ENCODE measurements around the gene TCOF1. TPM values are rescaled to one million over a fixed set of nuclear protein-coding genes. Genes with fewer than 3 reads are reported as not detected.

Gene TCOF1
- total RNA-seq, 2 donors from 2014 or later: 17.3 to 68.5 TPM

DNA sequence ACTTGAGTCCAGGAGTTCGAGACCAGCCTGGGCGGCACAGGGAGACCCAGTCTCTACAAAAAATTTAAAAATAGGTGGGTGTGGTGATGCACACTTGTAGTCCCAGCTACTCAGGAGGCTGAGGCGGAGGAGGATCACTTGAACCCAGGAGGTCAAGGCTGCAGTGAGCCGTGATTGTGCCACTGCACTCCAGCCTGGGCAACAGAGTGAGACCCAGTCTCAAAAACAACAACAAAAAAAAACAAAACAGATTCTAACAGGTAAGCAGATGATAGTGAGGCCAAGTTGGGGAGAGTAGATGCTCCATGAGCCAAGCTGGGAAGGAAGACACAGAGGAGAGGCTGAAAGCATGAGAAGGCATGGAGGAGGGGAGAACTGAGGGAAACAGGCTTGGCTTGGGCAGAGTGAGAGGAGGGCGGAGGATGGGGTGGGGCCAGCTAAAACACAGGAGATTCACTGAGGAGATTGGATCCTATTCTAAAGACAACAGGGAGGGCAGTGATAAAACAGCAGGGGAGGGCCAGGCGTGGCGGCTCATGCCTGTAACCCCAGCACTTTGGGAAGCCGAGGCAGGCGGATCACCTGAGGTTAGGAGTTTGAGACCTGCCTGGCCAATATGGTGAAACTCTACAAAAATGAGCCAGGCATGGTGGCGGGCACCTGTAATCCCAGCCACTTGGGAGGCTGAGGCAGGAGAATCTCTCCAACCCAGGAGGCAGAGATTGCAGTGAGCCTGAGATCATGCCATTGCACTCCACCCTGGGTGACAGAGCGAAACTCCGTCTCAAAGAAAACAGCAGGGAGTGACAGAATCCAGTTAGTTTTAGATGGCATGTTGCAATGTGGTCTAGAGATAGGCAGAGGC, 83.7 kb downstream of the TCOF1 start:
- Histone ChIP-seq H3K27ac (no peak overlapping the region), H3K9ac (ENCODE audit: low read depth in 2 of 2, low read length in 2 of 2) (no peak overlapping the region), H3K36me3 (peaks cover 15% of the 10 kb centered on the region), H3K9me3 (no peaks in the 10 kb centered on the region), H3K27me3 (no peaks in the 10 kb centered on the region), H3K4me3 (no peak overlapping the region), H3K4me1 (peaks cover 1% of the 10 kb centered on the region)
- DNase-seq: no peak
- no peak for TF ChIP-seq CTCF (IDR thresholded peaks at IDR 0.05)
- intact Hi-C loops (cut with DNase I): loop anchor here (5.0 kb wide), 1 partner anchor 84 kb away; the partner anchor contains the start of gene TCOF1

- Histone ChIP-seq H3K4me3 (no peak overlapping the region), H3K9me3 (no peaks in the 10 kb centered on the region), H3K27ac (no peak overlapping the region), H3K36me3 (peaks cover 23% of the 10 kb centered on the region), H3K9ac (ENCODE audit: low read depth in 2 of 2, low read length in 2 of 2) (no peak overlapping the region), H3K27me3 (no peaks in the 10 kb centered on the region), H3K4me1 (no peaks in the 10 kb centered on the region)
- DNase-seq: no peak
- no peak for TF ChIP-seq CTCF (IDR thresholded peaks at IDR 0.05)
- intact Hi-C loops (cut with DNase I): loop anchor here (5.0 kb wide), 1 partner anchor 85 kb away; the partner anchor contains the start of gene TCOF1
Measured at GRCh38 chr5:150441813-150442698, 84.6 kb downstream of the TCOF1 start.

GRCh38 chr5:150442699-150443080, 85.2 kb downstream of the TCOF1 start:
- no peaks in the 10 kb centered on the region for H3K4me1 ChIP-seq
- H3K9me3 ChIP-seq: no peaks in the 10 kb centered on the region
- intact Hi-C loops (cut with DNase I): loop anchor here (5.0 kb wide), 1 partner anchor 85 kb away; the partner anchor contains the start of gene TCOF1
- peaks cover 24% of the 10 kb centered on the region for H3K36me3 ChIP-seq
- no peak for DNase-seq
- H3K9ac ChIP-seq (ENCODE audit: low read depth in 2 of 2, low read length in 2 of 2): no peak overlapping the region
- H3K27me3 ChIP-seq: no peaks in the 10 kb centered on the region
- no peak overlapping the region for H3K27ac ChIP-seq
- no peak overlapping the region for H3K4me3 ChIP-seq
- TF ChIP-seq CTCF (IDR thresholded peaks at IDR 0.05): no peak

DNA sequence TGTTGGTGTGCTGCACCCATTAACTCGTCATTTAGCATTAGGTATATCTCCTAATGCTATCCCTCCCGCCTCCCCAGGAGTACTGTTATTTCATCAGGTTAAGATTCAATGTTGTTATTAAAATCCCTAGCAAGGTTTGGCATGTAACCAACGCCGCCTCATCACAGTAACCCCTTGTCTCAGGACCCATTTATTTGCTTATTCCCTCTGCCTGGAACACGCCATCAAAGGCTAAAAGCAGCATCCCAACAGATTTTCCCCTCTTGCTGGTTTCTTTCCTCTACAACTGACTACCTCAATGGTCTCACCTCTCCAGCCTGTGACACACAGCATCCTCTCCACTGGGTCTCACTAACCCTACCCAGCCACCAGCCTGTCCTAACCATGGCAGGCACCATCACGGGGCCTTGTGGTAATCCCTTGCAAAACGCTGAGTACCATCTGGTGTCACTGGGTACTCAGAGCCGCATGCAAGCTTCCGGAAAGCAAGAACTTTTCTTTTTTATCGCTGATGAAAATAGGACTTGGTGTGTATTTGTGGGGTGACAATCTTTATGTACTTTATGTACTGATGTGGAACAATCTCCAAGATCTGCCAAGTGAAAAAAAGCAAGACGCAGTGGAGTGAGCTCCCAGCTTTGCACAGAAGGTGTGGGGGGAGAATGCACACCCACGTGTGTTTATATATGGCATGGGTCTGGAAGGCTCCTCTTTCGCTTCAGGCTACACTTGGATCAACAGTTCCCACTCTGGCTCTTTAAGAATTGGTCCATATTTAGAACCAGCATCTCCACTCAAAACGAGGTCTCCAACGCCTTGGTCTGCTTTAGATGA, 86.0 kb downstream of the TCOF1 start:
- no peaks in the 10 kb centered on the region for H3K27me3 ChIP-seq
- intact Hi-C loops (cut with DNase I): loop anchor here (5.0 kb wide), 1 partner anchor 86 kb away; the partner anchor contains the start of gene TCOF1
- peaks cover 7% of the 10 kb centered on the region for H3K4me1 ChIP-seq
- H3K36me3 ChIP-seq: peaks cover 24% of the 10 kb centered on the region
- no peak overlapping the region for H3K4me3 ChIP-seq
- H3K27ac ChIP-seq: no peak overlapping the region
- no peak overlapping the region for H3K9ac ChIP-seq (ENCODE audit: low read depth in 2 of 2, low read length in 2 of 2)
- no peak for DNase-seq
- TF ChIP-seq CTCF (IDR thresholded peaks at IDR 0.05): no peak
- no peaks in the 10 kb centered on the region for H3K9me3 ChIP-seq

Data from colonic mucosa (tissue), 4 donors.